AG04449 (cell line): Measurements from ENCODE around the gene NOL7.

Experiments used
- CTCF ChIA-PET: fragments of 350-600 bp; formaldehyde crosslinking; extraction: SDS; loops from one replicate; lab custom pipeline; 2021; ENCODE audit warnings: antibody characterized with exemption; lab: Yijun Ruan, JAX
- POLR2A ChIA-PET: fragments of 400-600, 350-600 bp; formaldehyde crosslinking; extraction: SDS; loops from one replicate; lab custom pipeline; 2020; ENCODE audit warnings: antibody characterized with exemption, inconsistent platforms; lab: Yijun Ruan, JAX
- DNase-seq: peaks from one replicate; pipeline ENCODE4 v3.0.0-alpha.2; 2010; ENCODE audit warnings: low read depth, low spot score
- H3K4me3 ChIP-seq: 2 replicates; pipeline ENCODE4 v1.5.1; 2011; ENCODE audit warnings: low read depth, mild to moderate bottlenecking, control low read depth, low read length
- CTCF ChIP-seq: IDR thresholded peaks from one replicate; pipeline ENCODE4 v1.5.1; 2011; ENCODE audit warnings: mild to moderate bottlenecking, moderate library complexity, low read length, control low read depth, inconsistent platforms; ENCODE audit not compliant: insufficient read depth; ENCODE audit errors: missing control alignments

The NOL7 gene

GRCh38 chr6:13666194-13667105 is 51.3 kb downstream of the NOL7 start:
- H3K4me3 ChIP-seq = no peak overlapping the region
- TF ChIP-seq CTCF = no peak
- no peak for DNase-seq
- ChIA-PET CTCF (no interaction called here), POLR2A (no interaction called here)

- DNase-seq = no peak
- TF ChIP-seq CTCF = no peak
- CTCF ChIA-PET = no interaction called here
- POLR2A ChIA-PET = interaction anchor here (0.8 kb wide), 1 partner anchor 8 kb away, joined by 3 read pairs; no protein-coding TSS in a partner anchor
- no peak overlapping the region for H3K4me3 ChIP-seq
These were observed 52.5 kb downstream of the NOL7 start for GRCh38 chr6:13667655-13668054.

GRCh38 chr6:13668291-13668928 is 53.3 kb downstream of the NOL7 start:
- no peak for DNase-seq
- no peak overlapping the region for H3K4me3 ChIP-seq
- ChIA-PET CTCF (no interaction called here), POLR2A (interaction anchor here (0.8 kb wide), 1 partner anchor 9 kb away, joined by 3 read pairs; no protein-coding TSS in a partner anchor)
- TF ChIP-seq CTCF = no peak

- no peak for TF ChIP-seq CTCF
- no peak overlapping the region for H3K4me3 ChIP-seq
- CTCF ChIA-PET = interaction anchor here (0.7 kb wide), 1 partner anchor 17 kb away, joined by 3 read pairs; no protein-coding TSS in a partner anchor
- no peak for DNase-seq
- POLR2A ChIA-PET = no interaction called here
These were observed 54.3 kb downstream of the NOL7 start for GRCh38 chr6:13669476-13669875.
